Lung microvascular endothelial cell (primary cell): ENCODE measurements around the gene LRFN2. TPM values are rescaled to one million over a fixed set of nuclear protein-coding genes. Genes with fewer than 3 reads are reported as not detected.

Experiments
- DNase-seq, 2 donors: peaks; one replicate each; pipeline versions ENCODE4 v3.0.0 to v3.0.0-alpha.2; 2010; ENCODE audit warnings: low read depth in 2 of 2
- total RNA-seq: library from RNA; depleted of rRNA; stranded (reverse); fragments of >200 nt; gene quantifications from 2 replicates; pipeline ENCODE4 v1.2.1, GENCODE V29; 2014

Gene LRFN2
- total RNA-seq, 1 donor from 2014 or later: not detected

DNA sequence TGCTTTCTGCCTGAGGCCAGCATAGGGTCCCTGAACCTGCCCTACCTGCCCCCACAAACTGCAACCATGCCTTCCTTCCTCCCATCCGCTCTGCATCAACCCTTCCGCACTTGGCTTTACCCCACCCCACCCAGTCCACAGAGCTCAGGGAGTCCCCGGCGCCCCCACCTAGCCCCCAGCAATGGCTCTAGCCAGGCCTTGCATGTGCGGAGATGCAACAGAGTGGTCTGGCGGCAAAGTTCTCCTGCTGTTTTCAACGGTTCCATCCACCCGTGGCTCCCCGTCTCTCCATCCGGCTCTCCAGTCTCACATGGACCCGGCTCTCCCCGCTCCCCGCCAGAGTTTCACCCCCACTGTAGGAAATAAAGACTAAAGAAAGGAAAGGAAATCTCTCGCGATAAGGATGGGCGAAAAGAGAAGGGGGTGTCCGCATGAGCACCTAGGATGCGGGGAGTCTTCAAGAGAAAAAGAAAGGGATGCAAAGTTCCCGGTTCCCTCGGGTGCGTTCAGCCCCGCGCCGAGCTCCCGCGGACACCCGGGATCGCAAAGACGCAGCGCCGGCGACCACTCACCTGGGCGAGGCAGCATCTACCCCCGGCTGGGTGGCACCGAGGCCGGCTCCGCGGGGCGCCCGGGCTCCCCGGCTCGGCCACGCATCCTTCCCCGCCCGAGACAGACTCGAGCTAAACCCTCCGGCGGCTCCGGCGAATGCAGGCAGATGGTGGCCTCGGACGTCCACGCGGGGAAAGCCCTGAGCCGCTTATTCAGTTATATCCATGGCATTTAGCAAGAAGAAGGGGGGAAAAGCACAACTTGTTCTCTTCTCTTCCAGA is 579 bp downstream of the LRFN2 start:
- peak; percentile 3 to 27 for DNase-seq

DNA sequence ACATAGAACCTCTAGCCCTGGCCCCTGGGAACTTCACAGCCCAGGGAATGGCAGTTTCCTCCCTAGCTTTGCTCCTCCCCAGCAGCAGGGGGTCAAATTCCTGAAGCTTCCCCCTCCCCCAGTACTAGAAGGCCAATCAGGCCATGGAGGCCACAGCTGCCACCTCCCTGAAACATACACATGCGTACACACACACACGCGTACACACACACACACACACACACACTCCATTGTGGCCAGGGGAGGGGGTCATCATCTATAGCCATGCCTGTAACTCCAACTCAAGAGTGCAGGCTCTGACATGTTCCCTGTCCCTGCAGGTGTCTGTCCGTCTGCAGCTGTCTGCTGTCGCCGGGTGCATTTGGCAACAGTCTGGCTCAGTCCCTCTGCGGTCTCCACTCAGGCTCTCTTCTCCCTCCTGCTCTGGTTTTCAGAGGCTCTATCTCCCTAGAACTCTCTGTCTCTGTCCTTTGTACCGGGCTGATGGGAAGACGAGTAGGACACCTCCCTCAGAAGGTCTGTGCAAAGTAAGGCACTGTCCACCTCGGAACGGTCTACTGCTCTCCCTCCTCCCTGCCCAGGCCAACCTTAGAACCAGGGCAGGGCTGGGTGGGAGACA is 1.4 kb downstream of the LRFN2 start:
- DNase-seq: no peak

DNA sequence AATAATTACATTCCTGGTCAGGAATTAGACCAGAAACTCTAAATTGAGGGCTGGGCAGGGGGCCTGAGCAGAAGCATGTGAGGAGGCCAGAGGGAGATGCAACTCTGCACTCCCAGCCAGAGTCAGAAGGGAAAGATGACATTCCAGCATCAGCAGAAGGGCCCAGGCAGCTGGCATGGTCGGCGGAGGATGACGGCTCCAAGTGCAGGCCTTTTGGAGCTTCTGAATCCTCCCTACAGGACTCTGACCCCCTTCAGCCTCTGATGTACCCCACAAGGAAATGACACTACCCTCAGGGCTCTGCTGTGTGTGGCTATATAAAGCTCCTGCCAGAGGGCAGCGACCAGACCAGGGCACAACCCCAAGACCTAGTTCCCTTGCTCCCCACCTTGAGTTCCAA is 1.9 kb downstream of the LRFN2 start:
- DNase-seq: no peak

DNA sequence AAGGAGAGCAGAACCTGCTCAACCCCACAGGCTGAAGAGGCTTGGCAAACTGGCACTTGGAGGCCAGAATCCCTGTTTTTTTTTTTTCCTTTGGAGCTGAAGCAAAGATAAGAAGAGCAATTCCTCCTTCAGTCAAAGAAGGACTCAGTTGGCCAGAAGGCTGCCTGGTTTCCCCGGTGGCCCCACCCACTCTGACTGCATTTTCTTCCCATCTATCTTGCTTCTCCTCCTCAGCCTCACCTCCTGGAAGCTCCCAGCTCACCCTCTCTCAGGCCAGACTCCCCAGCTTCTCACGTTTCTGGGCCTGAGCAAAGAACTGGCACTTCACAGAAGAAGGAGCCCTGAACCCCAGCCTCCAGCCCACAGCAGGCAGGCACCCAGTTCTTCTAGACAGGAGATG is 2.4 kb downstream of the LRFN2 start:
- no peak for DNase-seq

DNA sequence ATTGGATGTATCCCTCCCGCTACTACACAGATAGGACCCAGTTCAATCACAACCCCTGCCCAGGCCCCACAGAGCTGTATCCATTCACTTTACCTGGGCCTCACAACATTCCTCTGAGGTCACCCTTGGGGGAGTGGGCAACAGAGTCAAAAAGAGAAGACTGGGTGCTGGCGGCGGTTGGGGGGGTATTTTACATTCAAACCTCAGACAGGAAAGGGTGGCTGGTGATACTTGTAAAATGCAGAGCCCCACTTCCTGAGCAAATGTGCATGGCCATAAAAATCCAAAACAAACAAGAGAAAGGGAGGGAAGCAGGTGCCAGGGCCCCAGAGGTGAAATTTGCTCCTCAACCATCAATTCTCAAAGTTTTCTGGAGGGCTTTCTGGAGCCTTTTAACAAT is 3.5 kb downstream of the LRFN2 start:
- DNase-seq: no peak

DNA sequence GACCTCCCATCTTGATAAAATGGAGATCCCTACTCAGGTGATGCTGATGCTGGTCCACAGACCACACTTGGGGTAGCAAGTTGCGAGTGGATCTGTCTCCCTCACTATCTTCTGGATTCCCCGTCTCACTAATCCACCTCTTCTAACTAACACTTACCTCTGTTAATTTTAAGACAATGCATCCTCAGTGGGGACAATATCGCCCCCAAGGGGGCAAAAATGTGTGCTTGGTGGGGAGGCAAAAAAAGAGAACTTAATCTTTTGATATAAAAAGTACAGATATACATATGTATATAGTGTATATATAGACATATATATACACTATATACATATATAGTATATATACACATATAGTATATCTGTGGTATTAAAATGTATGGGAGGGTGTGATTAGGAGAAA is 4.3 kb downstream of the LRFN2 start:
- DNase-seq: no peak

DNA sequence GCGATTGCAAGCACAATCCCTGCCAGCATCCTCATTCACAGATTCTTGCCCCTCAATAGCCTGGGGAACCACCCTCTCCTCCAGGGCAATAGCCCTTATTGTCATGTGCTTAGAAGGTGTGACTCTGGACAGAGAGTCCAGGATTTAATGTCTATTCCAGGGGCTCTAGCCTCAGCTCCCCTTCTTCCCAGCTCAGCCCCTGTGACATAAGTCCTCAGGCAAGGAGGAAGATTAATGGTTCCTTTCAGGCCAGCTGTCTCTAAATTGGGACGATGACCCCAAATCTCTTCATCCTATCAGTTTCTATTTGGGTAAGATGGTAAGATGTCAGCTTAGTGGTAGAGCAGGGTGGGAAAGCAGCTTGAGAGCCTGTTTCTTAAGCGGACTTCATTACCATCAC is 8.1 kb downstream of the LRFN2 start:
- no peak for DNase-seq

DNA sequence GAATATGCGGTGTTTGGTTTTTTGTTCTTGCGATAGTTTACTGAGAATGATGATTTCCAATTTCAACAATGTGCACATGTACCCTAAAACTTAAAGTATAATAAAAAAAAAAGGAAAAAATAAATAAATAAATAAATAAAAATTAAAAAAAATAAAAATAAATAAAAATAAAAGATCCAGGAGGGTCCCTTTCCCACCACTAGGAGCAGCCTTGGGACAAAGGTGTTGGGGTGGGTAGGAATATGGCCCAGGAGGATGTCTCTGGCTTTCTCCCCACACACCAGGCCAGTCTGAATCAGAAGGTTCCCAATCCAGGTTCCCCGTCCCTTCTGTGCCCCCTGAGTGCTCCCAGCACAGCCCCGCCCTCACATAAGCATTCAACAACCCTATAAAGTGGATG is 9.5 kb downstream of the LRFN2 start:
- no peak for DNase-seq

DNA sequence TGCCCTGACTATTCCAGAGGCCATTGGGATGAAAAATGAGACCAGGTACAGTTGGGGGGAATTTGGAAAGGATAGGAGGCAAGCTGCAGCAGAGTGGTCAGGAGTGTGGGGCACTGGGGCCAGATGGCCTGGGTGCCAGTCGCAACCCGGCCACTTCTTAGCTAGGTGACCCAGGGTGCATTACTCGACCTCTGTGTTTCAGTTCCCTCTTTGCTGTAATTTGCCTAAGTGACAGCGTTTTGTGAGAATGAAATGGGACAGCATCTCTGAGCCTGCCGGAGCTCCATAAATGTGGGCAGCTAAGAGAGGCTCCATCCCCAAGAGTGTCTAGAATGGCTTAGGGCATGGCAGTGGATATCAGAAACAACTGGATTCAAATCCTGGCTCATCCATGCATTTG is 13.9 kb downstream of the LRFN2 start:
- no peak for DNase-seq

DNA sequence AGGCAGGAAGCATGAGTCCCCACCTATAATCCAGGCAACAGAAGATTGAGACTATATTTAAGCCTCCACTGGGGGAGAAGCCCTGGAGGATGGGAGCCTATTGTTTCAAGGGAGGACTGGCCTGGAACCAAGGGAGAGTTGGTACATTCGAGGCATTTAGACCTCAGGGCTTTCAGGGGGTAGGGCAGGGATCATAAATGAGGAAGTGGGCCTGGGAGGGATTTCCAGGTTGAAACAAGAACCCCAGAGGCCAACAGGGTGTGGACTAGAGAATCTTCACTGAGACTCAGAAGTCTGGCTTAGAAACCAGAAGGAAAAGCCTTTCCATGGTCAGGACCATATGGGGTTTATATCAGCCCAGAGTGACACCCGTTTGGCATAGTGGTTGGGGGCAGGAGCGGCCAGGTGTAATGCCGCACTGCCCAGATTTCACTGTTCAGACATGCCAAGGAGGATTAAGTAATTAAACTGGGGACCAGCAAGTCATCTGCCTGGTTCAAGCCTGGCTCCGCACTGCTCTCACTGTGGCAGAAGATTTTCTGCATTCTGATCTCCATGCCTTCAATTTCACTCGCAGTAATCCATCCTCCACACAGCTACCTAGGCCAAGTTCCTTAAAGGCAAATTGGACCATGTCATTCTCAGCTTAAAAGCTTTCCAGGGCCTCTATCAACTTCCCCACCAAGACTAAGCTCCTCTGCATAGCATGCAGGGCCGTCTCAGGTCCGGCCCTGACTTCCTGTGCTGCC is 17.8 kb downstream of the LRFN2 start:
- no peak for DNase-seq

DNA sequence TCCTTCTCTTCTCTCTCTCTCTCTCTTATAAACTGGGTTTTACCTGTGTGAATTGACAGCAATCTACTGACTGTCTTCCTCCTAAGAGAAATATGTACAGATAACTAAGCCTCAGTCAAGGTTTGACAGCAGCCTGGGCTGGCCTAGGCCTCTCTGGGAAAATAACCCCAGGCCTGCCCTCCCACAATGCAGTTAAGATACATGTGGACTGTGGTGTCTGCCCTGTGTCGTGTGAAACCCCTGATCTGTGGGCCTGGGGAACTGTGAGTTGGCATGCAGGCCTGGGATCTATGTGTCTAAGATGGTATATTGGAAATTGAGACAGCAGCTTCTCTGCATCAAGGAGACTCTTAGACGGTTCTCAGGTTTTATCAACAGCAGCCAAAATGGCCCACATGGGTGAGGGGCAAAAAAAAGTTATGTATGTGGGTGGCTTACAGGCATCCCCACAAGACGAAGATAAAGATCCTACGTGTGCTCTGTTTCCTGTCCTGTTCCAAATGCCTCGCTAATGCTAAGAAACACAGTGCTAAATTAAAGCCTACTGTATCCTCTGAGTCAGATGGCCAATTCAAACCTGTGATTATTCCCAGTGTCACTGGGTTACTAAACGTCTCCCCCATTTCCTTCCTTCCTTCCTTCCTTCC is 19.0 kb downstream of the LRFN2 start:
- DNase-seq: no peak

DNA sequence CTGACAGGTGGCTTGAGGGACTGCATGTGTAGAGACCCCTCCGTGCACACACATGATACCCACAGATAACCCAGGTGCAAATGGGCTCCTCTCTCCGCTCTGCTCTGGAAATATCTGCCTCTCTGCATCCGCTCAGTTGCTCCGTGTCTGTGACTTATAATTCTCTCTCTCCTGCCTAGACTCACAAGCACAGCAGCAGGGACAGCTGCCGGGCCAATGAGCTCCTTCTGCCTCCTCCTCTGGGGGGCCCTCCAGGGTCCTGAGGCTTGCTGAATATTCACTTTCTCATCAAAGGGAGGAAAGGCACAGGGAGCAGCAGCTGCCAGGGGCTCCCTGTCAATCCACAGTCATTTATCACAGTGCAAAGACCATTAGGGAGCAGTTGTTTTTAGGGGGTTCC is 24.1 kb downstream of the LRFN2 start:
- no peak for DNase-seq

DNA sequence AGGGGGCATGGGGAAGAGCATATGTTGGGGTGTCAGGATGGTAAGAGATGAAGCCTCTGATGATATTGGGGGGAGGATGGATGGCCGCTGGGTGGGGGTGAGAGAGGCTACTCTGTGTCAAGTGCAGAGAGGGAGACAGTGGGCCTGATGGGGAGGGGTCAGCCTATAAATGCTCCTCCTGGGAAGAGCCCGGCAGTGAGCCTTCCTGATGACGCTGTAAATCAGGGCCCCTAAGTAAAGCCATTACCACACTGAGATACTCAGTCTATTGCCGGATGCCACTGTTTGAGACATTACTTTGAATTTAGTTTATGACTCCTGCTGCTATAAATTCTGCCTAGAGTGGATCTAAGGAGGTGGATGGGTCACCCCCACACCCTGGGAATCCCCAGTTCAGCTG is 28.1 kb downstream of the LRFN2 start:
- no peak for DNase-seq

DNA sequence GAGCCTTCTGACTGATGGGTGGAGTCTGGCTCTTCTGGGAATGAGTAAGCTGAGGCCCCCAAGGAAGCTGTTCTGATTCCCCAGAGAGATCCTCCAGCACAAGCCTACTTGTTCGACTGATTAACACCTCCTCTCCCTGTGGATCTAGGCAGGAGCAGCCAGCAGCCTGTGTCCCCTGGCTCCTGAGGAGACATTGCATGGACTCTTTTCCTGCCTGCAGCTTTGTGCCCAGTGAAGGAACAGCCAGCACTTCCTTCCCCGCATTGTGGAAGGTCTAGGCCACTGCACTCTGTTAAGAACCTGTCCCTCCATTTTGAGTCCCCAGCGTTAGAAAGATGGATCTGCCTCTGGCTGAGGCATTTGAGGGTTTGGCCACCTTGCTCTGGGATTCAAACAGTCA is 29.1 kb downstream of the LRFN2 start:
- DNase-seq: no peak

DNA sequence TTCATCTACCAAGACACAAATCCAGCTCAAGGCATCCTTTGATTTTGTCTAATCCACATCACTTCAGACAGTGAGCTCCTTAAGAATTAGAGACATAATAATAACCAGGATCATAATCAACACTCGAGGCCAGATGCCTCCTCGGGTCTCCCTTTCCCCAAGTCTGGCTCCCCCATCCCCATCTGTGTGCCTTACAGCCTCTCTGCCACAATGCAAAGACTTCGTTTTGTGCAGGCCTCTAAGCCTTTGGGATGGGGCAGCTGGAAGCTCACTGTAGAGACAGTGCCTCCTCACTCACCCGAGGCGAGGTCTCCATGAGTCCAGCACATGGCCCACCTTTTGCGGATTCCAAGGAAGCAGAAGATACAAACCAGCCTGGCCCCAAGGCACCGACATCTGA is 30.3 kb downstream of the LRFN2 start:
- DNase-seq: no peak

DNA sequence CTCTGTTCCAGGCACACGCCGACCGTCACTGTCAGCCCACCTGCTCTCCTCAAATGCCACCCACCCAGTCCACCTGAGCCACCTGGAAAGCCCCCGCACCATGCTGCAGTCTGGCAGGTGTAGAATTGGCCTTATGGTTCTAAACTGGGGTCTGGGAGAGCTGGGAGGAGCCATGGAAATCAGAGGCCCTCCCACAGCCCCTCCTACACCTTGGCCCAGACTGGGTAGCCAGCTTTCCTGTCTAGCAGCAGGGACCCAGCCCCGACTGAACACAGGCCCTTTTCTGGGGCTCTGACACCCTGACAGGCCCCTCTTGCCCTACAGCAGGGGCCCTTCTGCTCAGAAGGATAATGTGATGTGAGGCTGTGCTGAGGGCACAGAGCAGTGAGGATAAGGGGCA is 31.1 kb downstream of the LRFN2 start:
- DNase-seq: no peak

DNA sequence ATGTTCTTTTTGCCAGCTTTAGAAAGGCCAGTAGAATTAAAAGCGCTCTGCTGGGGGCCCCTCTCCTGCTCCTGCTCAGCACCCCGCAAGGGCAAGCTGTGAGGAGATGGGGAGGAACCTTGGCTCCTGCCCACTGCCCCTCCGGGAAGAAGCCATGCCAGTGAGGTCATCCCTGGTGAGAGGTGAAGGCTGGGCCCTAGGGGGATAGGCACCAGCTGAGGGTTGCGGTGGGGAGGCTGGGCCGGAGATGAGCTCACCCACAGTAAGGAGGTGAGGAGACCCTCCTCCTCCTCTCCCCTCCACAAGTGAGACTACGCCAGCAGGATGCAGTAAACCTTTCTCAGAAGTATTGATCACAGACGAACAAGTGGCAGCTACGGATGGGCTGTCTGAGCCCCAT is 32.1 kb downstream of the LRFN2 start:
- DNase-seq: no peak

DNA sequence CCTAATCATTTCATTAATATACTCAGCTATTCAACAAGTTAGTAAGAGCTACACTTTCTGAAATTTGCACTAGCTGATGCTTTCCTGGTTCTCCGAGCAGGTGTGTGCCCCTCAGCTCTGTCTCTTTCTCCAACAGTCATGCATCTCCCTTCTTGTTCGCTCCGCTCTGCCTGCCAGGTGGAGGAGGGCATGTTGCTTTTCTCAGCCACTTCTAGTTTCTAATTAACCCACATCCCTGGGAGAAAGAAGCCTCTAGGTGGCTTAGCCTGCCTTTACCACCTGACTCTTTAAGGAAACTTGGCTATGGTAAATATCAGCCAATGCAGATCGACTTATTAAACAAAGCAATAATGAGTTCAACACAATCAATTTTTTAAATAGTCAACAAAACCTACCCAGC is 34.2 kb downstream of the LRFN2 start:
- DNase-seq: no peak

DNA sequence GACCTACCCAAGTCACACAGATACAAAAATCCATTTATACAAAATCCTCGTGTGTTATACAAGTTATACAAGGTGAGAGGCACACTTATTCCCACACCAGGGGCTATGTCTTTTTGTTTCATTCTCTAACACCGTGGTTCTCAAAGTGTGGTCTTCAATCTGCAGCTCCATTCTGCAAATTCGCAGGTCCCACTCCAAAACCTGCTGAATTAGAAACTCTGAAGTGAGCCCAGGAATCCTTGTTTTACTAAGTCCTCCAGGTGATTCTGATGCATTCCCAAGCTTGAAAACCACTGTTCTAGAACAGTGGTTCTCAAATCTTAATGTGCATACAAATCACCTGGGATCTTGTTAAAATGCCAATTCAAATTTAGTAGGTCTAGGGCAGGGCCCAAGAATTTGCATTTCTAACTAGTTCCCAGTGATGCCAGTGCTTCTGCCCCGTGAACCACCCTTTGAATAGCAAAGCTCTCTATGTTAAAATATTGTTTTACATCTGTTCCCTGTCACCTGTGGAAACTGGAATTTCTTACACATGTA is 35.1 kb downstream of the LRFN2 start:
- DNase-seq: no peak

DNA sequence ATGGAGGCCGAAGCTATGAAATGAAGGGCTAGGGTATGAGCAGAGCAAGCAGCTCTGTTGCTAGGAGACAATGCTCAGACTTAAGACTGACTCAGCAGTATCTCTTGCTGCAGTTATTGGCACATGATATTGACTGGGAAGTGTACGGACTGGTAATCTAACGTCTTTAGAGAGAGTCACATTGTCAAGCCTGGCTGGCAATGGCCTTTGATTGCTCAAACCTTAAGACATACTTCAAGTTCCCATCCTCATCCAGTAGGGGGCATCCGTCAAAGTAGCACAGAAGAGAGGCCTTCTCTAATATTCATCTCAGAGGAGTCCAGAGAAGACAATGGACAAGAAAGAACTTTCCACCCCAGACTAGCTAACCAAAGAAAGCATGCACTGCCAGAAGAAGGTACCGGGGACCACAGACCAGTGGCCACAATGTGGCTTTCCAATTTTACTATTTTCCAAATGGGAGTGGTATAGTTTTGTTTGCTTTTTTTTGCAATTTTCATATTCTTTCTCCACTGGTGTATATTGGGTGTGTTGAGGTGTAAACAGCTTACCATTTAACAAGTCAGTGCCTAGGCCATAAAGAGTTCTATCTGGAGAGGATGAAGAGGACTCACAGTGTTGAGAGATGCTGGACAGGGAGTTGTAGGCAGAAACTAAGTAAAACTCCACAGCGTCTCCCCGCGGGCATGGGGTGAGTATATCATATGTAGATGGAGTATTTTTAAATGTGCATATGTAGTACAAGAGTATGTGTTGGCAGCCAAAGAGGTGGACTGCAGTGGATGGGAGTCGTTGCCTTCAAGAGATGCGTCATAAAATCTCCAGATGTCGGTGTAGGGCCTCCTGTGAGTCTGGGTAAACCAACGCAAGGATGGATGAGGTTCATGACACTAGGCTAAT is 36.7 kb downstream of the LRFN2 start:
- DNase-seq: peak; percentile 59 to 79

DNA sequence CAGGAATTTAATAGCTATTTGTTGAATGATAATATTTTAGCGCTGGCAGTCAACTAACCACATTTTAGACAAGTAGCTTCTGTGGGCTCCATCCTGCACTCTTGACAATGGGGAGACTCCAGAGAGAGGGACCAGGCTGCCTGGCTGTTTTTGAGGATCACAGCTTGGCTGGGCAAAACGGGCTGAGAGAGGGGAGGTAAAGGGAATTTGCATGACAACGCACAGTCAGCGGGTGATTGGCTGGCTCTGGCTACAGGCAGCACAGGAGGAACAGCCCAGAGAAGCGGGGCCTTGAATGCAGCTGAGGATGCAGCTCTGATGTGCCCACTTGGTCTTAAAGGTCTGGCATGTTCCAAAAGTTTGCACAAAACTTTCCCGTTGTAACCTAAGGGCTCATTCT is 41.2 kb downstream of the LRFN2 start:
- DNase-seq: no peak
